HG03095 (cell line): ENCODE data around the gene RGS7.
"Not testable (repeated sequence)": the region's sequence is repeated elsewhere in the genome, so short reads cannot be mapped to it uniquely, and the experiment has no call there.

Experiments
- ATAC-seq: cut with Tn5 transposase; IDR thresholded peaks from one replicate; pipeline ENCODE4 v1.9.1; 2021; ENCODE audit warnings: moderate library complexity; ENCODE audit not compliant: unreplicated experiment

RGS7 gene

GRCh38 chr1:241274693-241275092 is 82.3 kb downstream of the RGS7 start:
- no peak for ATAC-seq

DNA sequence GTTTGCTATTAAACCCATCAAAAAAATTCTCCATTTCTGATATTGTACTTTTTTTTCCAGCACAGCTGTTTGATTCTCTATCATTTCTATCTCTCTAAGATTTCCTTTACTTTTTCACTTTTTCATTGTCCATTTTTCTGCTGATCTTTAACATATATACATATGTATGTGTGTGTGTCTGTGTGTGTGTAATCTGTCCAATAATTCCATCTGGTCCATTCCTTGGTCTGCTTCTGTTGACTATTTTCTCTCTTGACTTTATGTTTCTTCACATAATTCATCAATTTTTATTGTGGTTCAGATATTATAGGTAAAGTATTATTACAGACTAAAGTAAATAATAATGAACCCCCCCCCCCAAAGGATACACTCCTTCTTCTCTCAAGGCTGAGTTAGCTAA is 84.2 kb downstream of the RGS7 start:
- ATAC-seq, result no peak

DNA sequence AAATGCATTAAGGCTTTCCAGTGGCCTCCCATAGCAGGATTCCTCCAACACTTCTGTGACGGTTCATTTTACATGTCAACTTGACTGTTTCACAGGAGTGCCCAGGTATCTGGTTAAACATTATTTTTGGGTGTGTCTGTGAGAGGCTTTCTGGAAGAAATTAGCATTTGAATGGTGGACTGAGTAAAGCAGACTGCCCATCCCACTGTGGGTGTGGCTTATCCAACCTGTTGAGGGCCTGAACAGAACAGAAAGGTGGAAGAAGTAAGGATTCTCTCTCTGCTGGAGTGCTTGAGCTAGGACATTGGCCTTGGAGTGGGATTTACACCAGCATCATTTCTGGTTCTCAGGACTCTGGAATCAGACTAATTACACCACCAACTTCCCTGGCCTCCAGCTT is 85.6 kb downstream of the RGS7 start:
- no peak for ATAC-seq

DNA sequence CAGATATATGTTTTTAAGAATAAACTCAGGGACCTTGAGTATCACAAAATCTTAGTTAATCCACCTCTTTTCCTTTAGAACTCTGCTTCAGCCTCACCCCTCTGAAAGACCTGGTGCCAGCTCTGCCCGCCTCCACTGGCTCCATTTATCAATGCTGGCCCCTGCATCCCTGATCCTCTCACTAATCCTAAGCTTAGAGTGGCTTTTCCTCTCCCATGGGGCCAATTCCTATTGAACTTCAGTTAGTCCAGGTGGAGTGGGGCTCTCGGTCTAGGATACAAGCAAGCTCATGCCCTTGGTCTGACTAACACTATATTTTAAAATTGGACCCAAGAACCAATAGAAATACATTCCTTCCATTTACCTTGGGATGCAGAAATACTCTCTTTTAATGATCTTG is 87.0 kb downstream of the RGS7 start:
- ATAC-seq, result no peak

- no peak for ATAC-seq
These were observed 87.9 kb downstream of the RGS7 start for GRCh38 chr1:241269116-241269515.

DNA sequence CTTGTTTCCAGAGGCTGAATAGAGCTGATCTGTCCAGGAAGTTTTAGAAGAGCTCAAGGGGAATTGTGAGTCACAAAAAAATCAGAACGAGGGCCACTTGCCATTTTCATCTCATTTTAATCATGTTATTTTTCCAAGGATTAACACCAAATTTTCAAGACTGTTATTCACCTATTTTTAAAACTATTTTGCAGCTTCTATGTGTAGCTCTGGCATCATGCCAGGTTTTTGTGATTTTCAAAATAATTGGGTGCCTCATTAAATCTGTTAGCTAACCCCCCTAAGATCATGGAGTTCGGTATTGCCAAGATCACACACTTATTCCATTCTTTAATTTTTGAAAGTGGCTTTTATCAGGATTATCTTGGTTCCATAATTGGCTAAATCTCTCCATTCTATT is 90.9 kb downstream of the RGS7 start:
- ATAC-seq, result no peak

- ATAC-seq, result no peak
These were observed 91.6 kb downstream of the RGS7 start for GRCh38 chr1:241265428-241265827.

GRCh38 chr1:241263346-241263745 is 93.7 kb downstream of the RGS7 start:
- no peak for ATAC-seq

DNA sequence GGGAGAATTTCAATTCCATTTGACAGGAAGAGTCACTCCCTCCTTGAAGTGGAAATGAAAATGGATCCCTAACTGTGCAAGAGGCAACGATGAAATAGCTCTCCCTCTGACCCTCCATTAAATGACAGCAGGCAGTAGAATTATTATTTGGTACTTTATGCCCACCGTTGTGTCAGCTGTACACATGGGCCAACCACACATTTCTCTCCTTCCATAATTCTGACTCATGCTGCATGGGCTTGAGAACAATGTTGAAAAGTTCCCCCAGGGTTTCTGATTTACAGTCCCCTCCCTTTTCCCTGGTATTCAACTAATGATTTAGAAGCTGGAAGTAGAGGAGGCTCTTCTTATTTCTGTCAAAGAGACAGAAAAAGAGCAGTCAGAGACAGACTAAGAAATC is 103.5 kb downstream of the RGS7 start:
- ATAC-seq, result no peak

DNA sequence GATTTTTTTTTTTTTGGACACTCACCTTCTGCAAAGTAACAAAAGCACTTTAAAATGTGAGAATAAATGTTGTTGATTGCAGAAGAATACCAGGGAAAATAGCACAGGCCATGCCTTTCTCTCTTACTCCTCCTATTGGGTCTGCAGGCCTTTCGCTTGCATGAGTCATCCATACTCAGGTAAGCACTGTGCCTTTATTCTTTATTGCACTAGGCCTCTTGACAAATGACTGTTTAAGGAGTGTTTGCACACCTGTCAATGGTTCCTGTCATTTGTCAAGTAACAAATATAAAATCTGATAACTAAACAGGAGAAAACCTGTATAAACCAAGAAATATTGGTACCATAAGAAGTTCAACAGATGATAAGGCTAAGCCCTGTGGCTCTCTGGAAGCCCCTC is 106.5 kb downstream of the RGS7 start:
- no peak for ATAC-seq

GRCh38 chr1:241240069-241240468 is 116.9 kb downstream of the RGS7 start:
- ATAC-seq, result no peak

- ATAC-seq, result no peak
These were observed 119.1 kb downstream of the RGS7 start for GRCh38 chr1:241237873-241238272.

GRCh38 chr1:241235256-241235897 is 121.6 kb downstream of the RGS7 start:
- no peak for ATAC-seq

DNA sequence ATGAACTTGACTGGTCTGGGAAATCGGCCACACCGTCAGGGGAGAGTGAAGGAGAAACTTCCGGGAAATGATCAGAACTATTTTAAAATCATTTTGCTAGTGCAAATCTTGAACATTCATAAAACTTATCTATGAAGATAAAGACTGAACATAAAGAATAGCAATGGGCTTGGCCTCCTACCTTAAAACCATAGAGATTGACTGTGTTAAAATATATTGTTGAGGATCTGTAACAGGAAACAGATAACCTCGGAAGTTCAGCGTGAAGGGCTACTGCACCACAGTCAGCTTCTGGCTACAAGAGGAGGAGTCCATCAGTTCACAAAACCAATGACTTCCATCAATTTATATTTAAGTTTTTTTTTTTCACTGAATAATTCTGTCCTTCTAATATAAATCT is 127.3 kb downstream of the RGS7 start:
- no peak for ATAC-seq

GRCh38 chr1:241229216-241229615 is 127.8 kb downstream of the RGS7 start:
- ATAC-seq, result no peak

DNA sequence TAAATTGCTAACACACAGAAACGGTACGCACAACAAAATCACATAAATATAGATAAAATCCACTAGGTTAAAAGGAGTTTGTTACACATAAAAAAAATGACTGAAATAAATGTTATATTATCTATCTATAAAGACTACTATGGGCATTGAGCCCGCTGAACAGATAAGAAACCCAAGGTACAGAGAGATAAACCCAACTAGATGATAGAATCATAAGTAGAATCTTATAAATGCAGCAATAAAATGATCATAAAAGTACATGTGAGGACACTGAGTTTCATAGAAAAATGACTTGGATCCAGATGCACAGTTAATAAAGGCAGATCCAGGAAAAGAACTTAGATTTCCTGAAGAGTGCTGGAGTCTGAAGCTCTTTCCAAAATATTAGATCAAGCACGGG is 128.7 kb downstream of the RGS7 start:
- no peak for ATAC-seq

DNA sequence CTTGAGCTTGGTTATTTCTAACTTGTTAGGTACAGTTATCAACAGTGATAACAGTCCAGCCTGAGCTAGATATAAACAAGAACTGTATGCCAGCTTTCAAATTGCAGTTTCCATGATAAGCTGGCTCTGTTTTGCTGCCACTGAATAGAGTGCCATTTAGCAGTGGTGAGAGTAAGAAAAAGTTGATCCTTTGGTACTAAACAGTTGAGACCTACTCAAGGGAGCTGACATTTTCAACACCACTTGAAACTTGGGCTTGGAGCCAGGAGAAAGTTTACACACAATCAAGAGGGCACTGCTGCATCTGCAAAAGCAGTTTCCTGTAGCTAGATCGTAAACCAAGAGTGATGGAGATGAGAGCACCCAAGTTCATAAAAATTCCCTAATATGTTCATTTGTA is 131.3 kb downstream of the RGS7 start:
- no peak for ATAC-seq

- ATAC-seq, result not testable (repeated sequence)
These were observed 132.8 kb downstream of the RGS7 start for GRCh38 chr1:241224189-241224588.

- ATAC-seq, result not testable (repeated sequence)
These were observed 134.2 kb downstream of the RGS7 start for GRCh38 chr1:241222813-241223212.

DNA sequence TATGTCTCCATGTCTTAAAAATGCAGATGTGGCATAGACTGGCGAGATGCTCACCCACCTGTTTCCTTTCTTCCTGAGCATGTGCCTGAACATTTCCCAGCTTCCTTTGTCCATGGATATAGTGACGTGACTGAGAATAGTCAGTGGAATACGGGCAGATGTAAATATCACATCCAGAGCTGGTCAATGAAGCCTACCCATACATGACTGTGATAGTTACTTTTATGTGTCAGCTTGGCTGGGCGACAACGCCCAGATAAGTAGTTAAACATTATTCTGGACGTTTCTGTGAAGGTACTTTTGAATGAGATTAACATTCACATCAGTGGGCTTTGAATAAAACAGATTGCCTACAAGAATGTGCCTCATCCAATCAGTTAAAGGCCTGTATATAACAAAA is 135.7 kb downstream of the RGS7 start:
- no peak for ATAC-seq

DNA sequence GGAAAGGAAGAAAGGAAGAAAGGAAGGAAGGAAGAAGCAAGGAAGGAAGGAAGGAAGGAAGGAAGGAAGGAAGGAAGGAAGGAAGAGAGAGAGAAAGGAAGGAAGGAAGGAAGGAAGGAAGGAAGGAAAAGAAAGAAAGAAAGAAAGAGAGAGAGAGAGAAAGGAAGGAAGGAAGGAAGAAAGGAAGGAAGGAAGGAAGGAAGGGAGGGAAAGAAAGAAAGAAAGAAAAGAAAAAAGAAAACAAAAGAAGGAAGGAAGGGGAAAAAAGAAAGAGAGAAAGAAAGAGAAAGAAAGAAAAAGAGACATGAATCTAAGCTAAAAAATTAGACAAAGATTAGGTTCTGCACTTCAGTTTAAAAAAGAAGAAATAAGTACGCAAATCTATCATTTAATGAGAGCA is 136.1 kb downstream of the RGS7 start:
- ATAC-seq, result not testable (repeated sequence)

GRCh38 chr1:241219449-241219848 is 137.6 kb downstream of the RGS7 start:
- no peak for ATAC-seq

DNA sequence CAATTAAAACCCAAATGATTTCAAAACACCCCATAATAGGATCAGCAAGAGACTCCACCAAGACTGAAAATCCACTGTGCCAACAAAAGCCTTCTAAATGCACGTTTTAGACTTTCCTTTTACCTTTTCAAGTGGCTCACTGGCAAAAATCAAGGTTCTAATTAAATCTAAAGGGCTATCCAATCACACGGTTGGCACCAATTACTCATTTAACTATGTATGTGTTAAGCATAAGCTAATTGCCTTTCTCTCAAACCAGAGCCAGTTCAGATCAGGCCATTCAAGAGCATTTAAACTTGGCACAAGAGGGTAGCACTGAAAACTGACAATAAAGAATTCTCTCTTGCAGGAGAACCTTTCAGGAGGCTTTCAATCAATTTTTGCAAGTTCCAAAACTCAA is 139.5 kb downstream of the RGS7 start:
- no peak for ATAC-seq
